KMS-11 (cell line): ENCODE data around the gene NTHL1.
"Not testable (repeated sequence)": the region's sequence is repeated elsewhere in the genome, so short reads cannot be mapped to it uniquely, and the experiment has no call there.

Experiments used
- H2AFZ ChIP-seq: fragments of 200-600 bp; sonication (generic); 2 replicates; pipeline ENCODE4 v1.6.1; 2016; ENCODE audit warnings: antibody characterized with exemption, mixed run types, low read depth
- H3K27ac ChIP-seq: fragments of 200-600 bp; sonication (generic); 2 replicates; pipeline ENCODE4 v1.6.1; 2016; ENCODE audit warnings: mild to moderate bottlenecking, mixed run types
- H3K27me3 ChIP-seq: fragments of 200-600 bp; sonication (generic); 2 replicates; pipeline ENCODE4 v1.6.1; 2017; ENCODE audit warnings: mild to moderate bottlenecking, low read depth, mixed run types, moderate library complexity; ENCODE audit not compliant: insufficient read depth
- H3K36me3 ChIP-seq: fragments of 200-600 bp; sonication (generic); 2 replicates; pipeline ENCODE4 v1.6.1; 2017; ENCODE audit warnings: mild to moderate bottlenecking, mixed run types; ENCODE audit not compliant: insufficient read depth
- H3K4me1 ChIP-seq: fragments of 200-600 bp; sonication (generic); 2 replicates; pipeline ENCODE4 v1.6.1; 2016; ENCODE audit warnings: mild to moderate bottlenecking, low read depth, mixed run types; ENCODE audit not compliant: poor library complexity, severe bottlenecking
- H3K4me2 ChIP-seq: fragments of 200-600 bp; sonication (generic); 2 replicates; pipeline ENCODE4 v1.7.0; 2016; ENCODE audit warnings: mild to moderate bottlenecking, mixed run types
- H3K4me3 ChIP-seq: fragments of 200-600 bp; sonication (generic); IDR thresholded peaks from 2 replicates; pipeline ENCODE4 v1.6.1; 2017; ENCODE audit warnings: low read depth, low read length, mixed read lengths; ENCODE audit not compliant: insufficient read depth
- H3K79me2 ChIP-seq: fragments of 200-600 bp; sonication (generic); 2 replicates; pipeline ENCODE4 v1.6.1; 2016; ENCODE audit warnings: low read depth, mixed run types; ENCODE audit not compliant: insufficient read depth
- H3K9ac ChIP-seq: fragments of 200-600 bp; sonication (generic); 2 replicates; pipeline ENCODE4 v1.6.1; 2016; ENCODE audit warnings: mild to moderate bottlenecking, mixed run types
- H4K20me1 ChIP-seq: fragments of 200-600 bp; sonication (generic); 2 replicates; pipeline ENCODE4 v1.6.1; 2016; ENCODE audit warnings: mild to moderate bottlenecking, mixed run types; ENCODE audit not compliant: insufficient read depth
- CTCF ChIP-seq: fragments of 200-600 bp; sonication (generic); conservative IDR thresholded peaks from 2 replicates; pipeline ENCODE4 v1.6.1; 2017; ENCODE audit warnings: low read depth, mild to moderate bottlenecking, antibody characterized with exemption, low read length, moderate library complexity, mixed read lengths

NTHL1 gene

GRCh38 chr16:2015117-2015946 lies 32.3 kb downstream of the NTHL1 start:
- Histone ChIP-seq H4K20me1 (no peaks in the 10 kb centered on the region), H3K4me3 (no peak overlapping the region), H3K4me2 (no peak overlapping the region), H3K79me2 (no peaks in the 10 kb centered on the region), H2AFZ (no peak overlapping the region), H3K36me3 (no peaks in the 10 kb centered on the region), H3K27me3 (no peaks in the 10 kb centered on the region; the same call in 1 of the 2 replicates), H3K9ac (no peak overlapping the region), H3K27ac (no peak overlapping the region), H3K4me1 (peaks cover 5% of the 10 kb centered on the region)
- TF ChIP-seq CTCF = no peak

GRCh38 chr16:2013527-2013926 lies 34.1 kb downstream of the NTHL1 start:
- no peak overlapping the region for H3K4me3 ChIP-seq
- no peak overlapping the region for H3K27ac ChIP-seq
- peaks cover 9% of the 10 kb centered on the region for H3K79me2 ChIP-seq
- H3K36me3 ChIP-seq = no peaks in the 10 kb centered on the region
- no peak overlapping the region for H3K4me2 ChIP-seq
- no peak overlapping the region for H3K9ac ChIP-seq
- H3K27me3 ChIP-seq = no peaks in the 10 kb centered on the region
- H2AFZ ChIP-seq = no peak overlapping the region
- no peak for TF ChIP-seq CTCF
- peaks cover 5% of the 10 kb centered on the region for H3K4me1 ChIP-seq
- 0 out of 2 replicates have a peak, but pooled peaks cover under 1% of the 10 kb centered on the region for H4K20me1 ChIP-seq

GRCh38 chr16:2011726-2012125 lies 35.9 kb downstream of the NTHL1 start:
- not testable (repeated sequence) for H3K27ac ChIP-seq, H3K9ac ChIP-seq, H3K36me3 ChIP-seq, H3K4me3 ChIP-seq, H3K4me2 ChIP-seq, H2AFZ ChIP-seq, H3K27me3 ChIP-seq
- Histone ChIP-seq H4K20me1 (peaks cover 12% of the 10 kb centered on the region), H3K4me1 (peaks cover 23% of the 10 kb centered on the region), H3K79me2 (peaks cover 27% of the 10 kb centered on the region)

GRCh38 chr16:2009791-2010510 lies 37.7 kb downstream of the NTHL1 start, which contains the start of gene ZNF598:
ZNF598 (minus strand) TSS chr16:2009821.
- peak within 1 kb of the TSS; percentile 96 for H3K4me2 ChIP-seq
- H3K9ac ChIP-seq = peak within 1 kb of the TSS; percentile 87
- peak within 1 kb of the TSS; percentile 61 for H3K27ac ChIP-seq
- no peak; the same call in 1 of the 2 replicates for TF ChIP-seq CTCF
- H3K4me1 ChIP-seq = peaks cover 23% of the 10 kb centered on the region
- H3K36me3 ChIP-seq = no peaks in the 10 kb centered on the region
- H3K4me3 ChIP-seq = peak within 1 kb of the TSS; percentile 56
- H3K27me3 ChIP-seq = no peaks in the 10 kb centered on the region
- H3K79me2 ChIP-seq = peaks cover 43% of the 10 kb centered on the region
- peaks cover 15% of the 10 kb centered on the region for H4K20me1 ChIP-seq
- peak within 1 kb of the TSS; percentile 76 for H2AFZ ChIP-seq
